Left ventricle myocardium inferior (tissue), 1 donor: Measurements from ENCODE around the gene PTPRN2. TPM values are rescaled to one million over a fixed set of nuclear protein-coding genes. Genes with fewer than 3 reads are reported as not detected.
"Not testable (repeated sequence)": the region's sequence is repeated elsewhere in the genome, so short reads cannot be mapped to it uniquely, and the experiment has no call there.

Experiments used
- DNase-seq: peaks from one replicate; pipeline ENCODE4 v3.0.0-alpha.2; 2020
- H3K27ac ChIP-seq: fragments of 200-600 bp; replicated peaks from 2 replicates; pipeline ENCODE4 v1.8.0; 2021
- H3K27me3 ChIP-seq: fragments of 200-600 bp; 2 replicates; pipeline ENCODE4 v1.8.0; 2021; ENCODE audit warnings: low read depth
- H3K36me3 ChIP-seq: fragments of 200-600 bp; 2 replicates; pipeline ENCODE4 v1.8.0; 2021
- H3K4me1 ChIP-seq: fragments of 200-600 bp; 2 replicates; pipeline ENCODE4 v1.8.0; 2021
- H3K4me3 ChIP-seq: fragments of 200-600 bp; 2 replicates; pipeline ENCODE4 v1.8.0; 2021; ENCODE audit warnings: mild to moderate bottlenecking, moderate library complexity
- H3K9me3 ChIP-seq: fragments of 200-600 bp; replicated peaks from 2 replicates; pipeline ENCODE4 v1.8.0; 2021
- intact Hi-C: fragments of 100-400 bp; cut with micrococcal nuclease; formaldehyde crosslinking; loops from one replicate; pipeline ENCODE4 v1.11.0; 2022
- total RNA-seq: library from RNA; stranded (reverse); fragmentation: NEBNext Ultra II Directional; extraction: Animal tissue kit (Norgen Biotek cat#: 25700); gene quantifications from one replicate; pipeline ENCODE4 v1.2.1, GENCODE V29; 2021
- TF ChIP-seq, protein P1 (sequence below): fragments of 200-600 bp; IDR thresholded peaks from 2 replicates; pipeline ENCODE4 v1.8.0; 2021; ENCODE audit warnings: antibody characterized with exemption, mild to moderate bottlenecking, borderline replicate concordance
- donor health status: DM: no; HTN: yes; CAD: no; lungs with severe emphysema.

Gene PTPRN2
- total RNA-seq, 1 donor from 2014 or later: 1.3 TPM

DNA sequence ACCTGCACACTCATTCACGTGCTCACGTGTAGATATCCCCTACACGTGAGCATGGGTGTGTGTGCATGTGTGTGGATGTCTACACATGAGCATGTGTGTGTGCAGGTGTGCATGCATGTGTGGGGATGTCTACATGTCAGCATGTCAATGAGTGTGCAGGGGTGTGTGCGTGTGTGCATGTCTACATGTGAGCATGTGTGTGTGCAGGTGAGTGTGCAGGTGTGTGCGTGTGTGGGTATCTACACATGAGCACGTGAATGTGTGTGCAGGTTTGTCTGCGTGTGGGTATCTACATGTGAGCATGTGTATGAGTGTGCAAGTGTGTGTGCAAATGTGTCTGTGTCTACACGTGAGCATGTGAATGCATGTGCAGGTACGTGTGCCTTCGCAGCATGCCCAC, 274.8 kb downstream of the PTPRN2 start:
- peaks cover 28% of the 10 kb centered on the region for H3K27me3 ChIP-seq
- no peak overlapping the region for H3K4me3 ChIP-seq
- intact Hi-C loops: no loop called here
- H3K9me3 ChIP-seq: peaks cover 16% of the 10 kb centered on the region
- H3K4me1 ChIP-seq: peaks cover under 1% of the 10 kb centered on the region
- DNase-seq: no peak
- H3K36me3 ChIP-seq: no peaks in the 10 kb centered on the region
- H3K27ac ChIP-seq: no peak overlapping the region
- TF ChIP-seq, protein P1, sequence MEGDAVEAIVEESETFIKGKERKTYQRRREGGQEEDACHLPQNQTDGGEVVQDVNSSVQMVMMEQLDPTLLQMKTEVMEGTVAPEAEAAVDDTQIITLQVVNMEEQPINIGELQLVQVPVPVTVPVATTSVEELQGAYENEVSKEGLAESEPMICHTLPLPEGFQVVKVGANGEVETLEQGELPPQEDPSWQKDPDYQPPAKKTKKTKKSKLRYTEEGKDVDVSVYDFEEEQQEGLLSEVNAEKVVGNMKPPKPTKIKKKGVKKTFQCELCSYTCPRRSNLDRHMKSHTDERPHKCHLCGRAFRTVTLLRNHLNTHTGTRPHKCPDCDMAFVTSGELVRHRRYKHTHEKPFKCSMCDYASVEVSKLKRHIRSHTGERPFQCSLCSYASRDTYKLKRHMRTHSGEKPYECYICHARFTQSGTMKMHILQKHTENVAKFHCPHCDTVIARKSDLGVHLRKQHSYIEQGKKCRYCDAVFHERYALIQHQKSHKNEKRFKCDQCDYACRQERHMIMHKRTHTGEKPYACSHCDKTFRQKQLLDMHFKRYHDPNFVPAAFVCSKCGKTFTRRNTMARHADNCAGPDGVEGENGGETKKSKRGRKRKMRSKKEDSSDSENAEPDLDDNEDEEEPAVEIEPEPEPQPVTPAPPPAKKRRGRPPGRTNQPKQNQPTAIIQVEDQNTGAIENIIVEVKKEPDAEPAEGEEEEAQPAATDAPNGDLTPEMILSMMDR: no peak

DNA sequence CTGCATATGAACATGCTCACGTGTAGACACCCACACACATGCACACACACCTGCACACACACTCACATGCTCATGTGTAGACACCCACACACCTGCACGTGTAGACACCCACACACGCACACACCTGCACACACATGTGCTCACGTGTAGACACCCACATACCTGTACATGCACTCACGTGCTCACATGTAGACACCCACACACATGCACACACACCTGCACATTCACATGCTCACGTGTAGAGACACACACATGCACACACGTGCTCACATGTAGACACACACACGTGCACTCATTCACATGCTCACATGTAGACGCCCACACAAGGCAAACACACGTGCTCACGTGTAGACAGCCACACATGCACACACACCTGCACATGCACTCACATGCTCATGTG, 275.8 kb downstream of the PTPRN2 start:
- no peak overlapping the region for H3K27ac ChIP-seq
- TF ChIP-seq, protein P1: no peak
- H3K4me3 ChIP-seq: no peak overlapping the region
- DNase-seq: no peak
- intact Hi-C loops: no loop called here
- H3K36me3 ChIP-seq: no peaks in the 10 kb centered on the region
- H3K4me1 ChIP-seq: no peaks in the 10 kb centered on the region
- H3K9me3 ChIP-seq: peaks cover 26% of the 10 kb centered on the region
- H3K27me3 ChIP-seq: peaks cover 18% of the 10 kb centered on the region

DNA sequence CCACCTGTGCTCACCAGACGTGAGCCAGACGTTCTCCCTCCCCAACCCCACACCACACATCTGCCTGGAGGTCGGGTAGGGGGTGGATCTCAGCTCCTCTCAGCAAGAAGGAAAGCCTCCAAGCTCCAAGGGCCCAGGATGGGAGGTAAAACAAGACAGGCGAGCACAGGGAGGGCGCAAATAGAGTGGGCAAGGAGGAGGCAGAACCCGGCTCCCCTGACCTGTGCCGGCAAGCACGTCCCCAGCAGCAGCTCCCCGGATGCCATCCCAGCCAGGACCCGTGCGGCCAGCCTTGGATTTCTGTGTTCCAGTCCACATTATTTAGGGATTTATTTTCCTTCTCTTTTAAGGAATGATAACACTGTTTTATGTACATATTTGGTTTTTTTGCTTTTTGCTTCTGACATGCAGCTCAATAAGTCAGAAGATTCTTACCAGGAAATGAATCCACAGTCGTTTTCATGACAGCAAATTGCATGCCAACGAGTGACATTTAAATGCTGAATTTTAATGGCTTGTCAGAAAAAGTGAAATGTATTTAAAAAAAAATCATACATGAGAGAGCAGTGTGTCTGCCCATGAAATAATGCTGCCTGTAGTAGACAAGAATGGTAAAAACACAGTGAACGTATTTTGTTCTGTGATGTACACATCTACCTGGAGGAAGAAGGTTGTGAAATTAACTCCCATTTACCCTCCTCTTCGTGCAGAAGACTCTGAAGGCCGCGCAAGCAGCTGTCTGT, 276.5 kb downstream of the PTPRN2 start:
- no peaks in the 10 kb centered on the region for H3K4me1 ChIP-seq
- peaks cover 11% of the 10 kb centered on the region for H3K27me3 ChIP-seq
- intact Hi-C loops: no loop called here
- H3K27ac ChIP-seq: no peak overlapping the region
- no peak for DNase-seq
- no peaks in the 10 kb centered on the region for H3K36me3 ChIP-seq
- TF ChIP-seq, protein P1: no peak
- H3K4me3 ChIP-seq: no peak overlapping the region
- peaks cover 33% of the 10 kb centered on the region for H3K9me3 ChIP-seq

DNA sequence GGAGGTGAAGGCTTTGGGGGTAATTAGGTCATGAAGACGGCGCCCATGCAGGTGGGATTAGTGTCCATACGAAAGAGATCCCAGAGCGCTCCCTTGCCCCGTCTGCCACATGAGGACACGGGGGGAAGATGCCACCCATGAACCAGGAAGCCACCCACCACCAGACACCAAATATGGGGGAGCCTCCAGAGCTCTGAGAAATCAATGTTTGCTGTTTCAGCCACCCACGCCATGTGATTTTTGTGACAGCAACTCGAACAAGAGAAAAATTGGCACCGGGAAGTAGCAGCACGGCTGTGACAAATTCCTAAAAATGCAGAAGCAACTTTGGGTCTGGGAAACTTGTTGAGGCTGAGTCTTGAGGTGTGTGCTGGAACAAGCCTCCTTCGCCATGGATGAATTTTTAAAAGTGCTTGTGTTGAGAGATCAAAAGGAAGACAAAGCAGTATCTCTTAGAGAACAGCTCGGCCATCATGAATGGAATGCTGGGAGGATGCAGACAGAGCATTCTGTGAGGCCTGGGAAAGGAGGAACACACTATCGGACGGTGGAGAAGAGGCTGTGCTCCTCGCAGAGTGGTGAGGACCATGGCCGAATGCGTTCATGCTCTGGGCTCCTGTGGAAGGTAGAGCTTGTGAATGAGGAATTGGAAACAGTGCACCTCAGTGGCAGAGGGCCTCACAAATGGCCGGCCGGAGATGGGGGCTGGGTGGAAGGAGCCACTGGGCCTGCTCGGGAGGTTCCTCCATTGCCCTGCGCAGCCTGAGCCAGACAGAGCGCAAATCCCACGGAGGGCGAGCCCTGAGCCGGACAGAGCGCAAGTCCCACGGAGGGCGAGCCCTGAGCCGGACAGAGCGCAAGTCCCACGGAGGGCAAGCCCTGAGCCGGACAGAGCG, 277.5 kb downstream of the PTPRN2 start:
- DNase-seq: no peak
- no peaks in the 10 kb centered on the region for H3K4me1 ChIP-seq
- H3K27me3 ChIP-seq: peaks cover 6% of the 10 kb centered on the region
- no peak overlapping the region for H3K4me3 ChIP-seq
- H3K36me3 ChIP-seq: no peaks in the 10 kb centered on the region
- TF ChIP-seq, protein P1: no peak
- intact Hi-C loops: no loop called here
- H3K27ac ChIP-seq: no peak overlapping the region
- H3K9me3 ChIP-seq: peaks cover 36% of the 10 kb centered on the region

DNA sequence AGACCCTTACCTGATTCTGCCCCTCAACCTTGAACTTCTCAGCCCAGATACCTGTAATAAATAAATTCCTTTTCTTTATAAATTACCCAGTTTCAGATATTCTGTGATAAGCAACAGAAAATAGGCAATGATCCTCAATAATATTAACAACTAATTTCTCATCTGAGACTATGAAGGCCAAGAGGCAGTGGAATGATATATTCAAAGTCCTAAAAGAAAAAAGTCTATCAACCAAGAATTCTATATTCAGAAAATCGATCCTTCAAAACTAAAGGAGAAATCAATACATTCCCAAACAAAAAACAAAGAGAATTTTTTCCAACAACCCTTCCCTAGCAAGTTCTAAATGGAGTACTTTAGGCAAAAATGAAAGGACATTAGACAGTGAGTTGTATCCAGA, 279.6 kb downstream of the PTPRN2 start:
- TF ChIP-seq, protein P1: no peak
- H3K9me3 ChIP-seq: peaks cover 36% of the 10 kb centered on the region
- H3K27me3 ChIP-seq: peaks cover 22% of the 10 kb centered on the region
- no peaks in the 10 kb centered on the region for H3K36me3 ChIP-seq
- DNase-seq: no peak
- no peaks in the 10 kb centered on the region for H3K4me1 ChIP-seq
- intact Hi-C loops: no loop called here
- no peak overlapping the region for H3K4me3 ChIP-seq
- H3K27ac ChIP-seq: no peak overlapping the region

DNA sequence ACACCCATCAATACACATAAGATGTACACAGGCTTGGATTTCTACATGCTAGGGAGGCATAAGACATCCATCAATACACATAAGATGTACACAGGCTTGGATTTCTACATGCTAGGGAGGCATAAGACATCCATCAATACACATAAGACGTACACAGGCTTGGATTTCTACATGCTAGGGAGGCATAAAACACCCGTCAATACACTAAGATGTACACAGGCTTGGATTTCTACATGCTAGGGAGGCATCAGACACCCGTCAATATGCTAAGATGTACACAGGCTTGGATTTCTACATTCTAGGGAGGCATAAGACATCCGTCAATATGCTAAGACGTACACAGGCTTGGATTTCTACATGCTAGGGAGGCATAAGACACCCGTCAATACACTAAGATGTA, 283.6 kb downstream of the PTPRN2 start:
- intact Hi-C loops, H3K4me1 ChIP-seq: not testable (repeated sequence)

More for the DNA sequence above, 283.6 kb downstream of the PTPRN2 start:
- H3K36me3 ChIP-seq, H3K27ac ChIP-seq, H3K4me3 ChIP-seq, DNase-seq: not testable (repeated sequence)
- Histone ChIP-seq H3K9me3 (peaks cover 33% of the 10 kb centered on the region), H3K27me3 (peaks cover 57% of the 10 kb centered on the region)
